ENCODE measurements around the gene ZC3H10. TPM values are rescaled to one million over a fixed set of nuclear protein-coding genes. Genes with fewer than 3 reads are reported as not detected.

Gene ZC3H10
- total RNA-seq, 2 experiments from 2014 or later, result 12.6 to 16.5 TPM

GRCh38 chr12:56110571-56110970 lies 7.5 kb upstream of the ZC3H10 start:
- intact Hi-C loops (cut with micrococcal nuclease; ENCODE audit: unreplicated experiment), result loop anchor here (10.0 kb wide), 1 partner anchor 524 kb away; the partner anchor contains the start of gene BAZ2A
- H3K4me3 ChIP-seq (ENCODE audit: low read depth, low read length, poor library complexity, severe bottlenecking), result no peak overlapping the region
- DNase-seq (ENCODE audit: low spot score), result no peak
- H3K79me2 ChIP-seq (ENCODE audit: insufficient read depth, low read depth, low read length), result peaks cover 27% of the 10 kb centered on the region
- peaks cover 25% of the 10 kb centered on the region for H3K4me1 ChIP-seq (ENCODE audit: insufficient read depth, low read length, poor library complexity, severe bottlenecking)
- H3K36me3 ChIP-seq (ENCODE audit: insufficient read depth, low read length), result peaks cover 90% of the 10 kb centered on the region
- peaks cover 18% of the 10 kb centered on the region for H4K20me1 ChIP-seq (ENCODE audit: insufficient read depth, low read length)
- CTCF ChIA-PET (ENCODE audit: unreplicated experiment), result no interaction called here
- H2AFZ ChIP-seq (ENCODE audit: low read length), result no peak overlapping the region
- BruUV-seq (replicated peaks), result no TSS peak
- no peak overlapping the region for H3K4me2 ChIP-seq (ENCODE audit: low read length)
- H3K9me3 ChIP-seq (ENCODE audit: low read length), result no peaks in the 10 kb centered on the region
- no peak overlapping the region for H3K27ac ChIP-seq (ENCODE audit: low read depth, low read length, poor library complexity, severe bottlenecking)
- TF ChIP-seq CTCF (conservative IDR thresholded peaks at IDR 0.05; ENCODE audit: low read length) (no peak), EZH2phosphoT487 (IDR thresholded peaks at IDR 0.05; ENCODE audit: borderline replicate concordance, low read depth, low read length) (no peak)
- POLR2A ChIA-PET, result interaction anchor here (0.8 kb wide), 1 partner anchor 137 kb away, joined by 3 read pairs; the partner anchor contains the start of gene RAB5B
- H3K9me2 ChIP-seq (ENCODE audit: insufficient read depth, low read length), result no peaks in the 10 kb centered on the region

- BruUV-seq (replicated peaks), result no TSS peak
- CTCF ChIA-PET (ENCODE audit: unreplicated experiment), result no interaction called here
- H3K9me3 ChIP-seq (ENCODE audit: low read length), result no peaks in the 10 kb centered on the region
Observed at GRCh38 chr12:56114084-56114483, 4.0 kb upstream of the ZC3H10 start.

More at GRCh38 chr12:56114084-56114483, 4.0 kb upstream of the ZC3H10 start:
- Histone ChIP-seq H4K20me1 (ENCODE audit: insufficient read depth, low read length) (no peaks in the 10 kb centered on the region), H3K36me3 (ENCODE audit: insufficient read depth, low read length) (peaks cover 68% of the 10 kb centered on the region), H2AFZ (ENCODE audit: low read length) (no peak overlapping the region), H3K4me3 (ENCODE audit: low read depth, low read length, poor library complexity, severe bottlenecking) (no peak overlapping the region), H3K4me1 (ENCODE audit: insufficient read depth, low read length, poor library complexity, severe bottlenecking) (peaks cover 14% of the 10 kb centered on the region), H3K27ac (ENCODE audit: low read depth, low read length, poor library complexity, severe bottlenecking) (peak overlapping the region; percentile 41), H3K4me2 (ENCODE audit: low read length) (no peak overlapping the region), H3K9me2 (ENCODE audit: insufficient read depth, low read length) (no peaks in the 10 kb centered on the region), H3K79me2 (ENCODE audit: insufficient read depth, low read depth, low read length) (peaks cover 9% of the 10 kb centered on the region)
- POLR2A ChIA-PET, result interaction anchor here (1.2 kb wide), 1 partner anchor 9 kb away, joined by 3 read pairs; no protein-coding TSS in a partner anchor
- intact Hi-C loops (cut with micrococcal nuclease; ENCODE audit: unreplicated experiment), result loop anchor here (10.0 kb wide), 1 partner anchor 521 kb away; the partner anchor contains the start of gene BAZ2A
- TF ChIP-seq EZH2phosphoT487 (IDR thresholded peaks at IDR 0.05; ENCODE audit: borderline replicate concordance, low read depth, low read length) (no peak), CTCF (conservative IDR thresholded peaks at IDR 0.05; ENCODE audit: low read length) (no peak)
- no peak for DNase-seq (ENCODE audit: low spot score)

All from OCI-LY7 (cell line).